DMS 273 treated with DMSO at 0.1 percent for 48 hours (cell line): ENCODE results near the gene POLR3GL.

Source experiments
- DNase-seq: peaks from one replicate; lab custom pipeline; 2025; lab: John Stamatoyannopoulos, UW

Gene POLR3GL

DNA sequence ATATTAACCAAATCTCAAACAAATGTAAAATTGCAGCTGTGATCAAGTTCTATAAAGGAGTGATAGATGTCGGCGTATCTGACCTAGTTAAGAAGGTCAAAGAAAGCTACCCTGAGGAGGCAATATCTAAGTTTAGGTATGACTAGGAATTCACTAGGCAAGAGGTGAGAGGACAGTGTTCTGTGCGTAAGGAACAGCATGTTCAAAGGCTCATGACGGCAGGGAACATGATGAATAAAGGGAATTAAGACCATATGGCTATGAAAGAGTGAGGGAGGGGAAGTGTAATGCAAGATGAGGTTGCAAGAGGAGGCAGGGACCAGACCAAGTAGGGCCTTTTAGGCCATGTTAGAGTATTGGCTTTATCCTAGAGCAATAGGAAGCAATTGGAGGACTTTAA lies 15.3 kb upstream of the POLR3GL start:
- no peak for DNase-seq

DNA sequence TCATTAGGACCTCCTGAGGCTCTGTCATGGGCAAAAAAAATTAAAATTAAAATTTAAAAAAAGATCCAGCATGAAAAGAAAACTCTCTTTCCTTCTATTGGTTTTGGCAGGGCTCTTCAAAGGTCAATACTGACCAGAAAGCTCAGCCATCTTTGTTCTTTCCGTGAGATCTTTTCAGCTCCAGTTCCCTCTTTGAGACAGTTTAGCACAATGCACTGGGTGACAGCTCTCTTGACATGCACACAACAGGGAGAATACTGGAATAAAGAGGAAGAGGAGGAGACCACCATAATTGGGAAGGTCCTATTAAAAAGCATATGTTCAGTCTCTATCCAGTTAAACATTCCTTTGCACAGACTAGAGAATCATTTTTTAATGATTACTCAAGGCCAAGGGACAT lies 13.0 kb upstream of the POLR3GL start:
- no peak for DNase-seq

DNA sequence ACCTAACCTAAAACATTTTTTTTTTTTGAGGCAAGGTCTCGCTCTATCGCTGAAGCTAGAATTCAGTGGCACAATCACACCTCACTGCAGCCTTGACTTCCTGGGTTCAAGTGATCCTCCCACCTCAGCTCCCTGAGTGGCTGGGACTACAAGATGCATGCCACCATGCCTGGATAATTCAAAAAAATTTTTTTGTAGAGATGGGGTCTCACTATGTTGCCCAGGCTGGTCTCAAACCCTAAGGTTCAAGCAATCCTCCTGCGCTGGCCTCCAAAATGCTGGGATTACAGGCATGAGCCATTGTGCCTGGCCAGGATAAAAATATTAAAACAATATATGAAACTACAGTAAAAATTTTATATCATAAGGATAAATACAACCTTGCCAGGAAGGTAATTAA lies 11.6 kb upstream of the POLR3GL start:
- no peak for DNase-seq

DNA sequence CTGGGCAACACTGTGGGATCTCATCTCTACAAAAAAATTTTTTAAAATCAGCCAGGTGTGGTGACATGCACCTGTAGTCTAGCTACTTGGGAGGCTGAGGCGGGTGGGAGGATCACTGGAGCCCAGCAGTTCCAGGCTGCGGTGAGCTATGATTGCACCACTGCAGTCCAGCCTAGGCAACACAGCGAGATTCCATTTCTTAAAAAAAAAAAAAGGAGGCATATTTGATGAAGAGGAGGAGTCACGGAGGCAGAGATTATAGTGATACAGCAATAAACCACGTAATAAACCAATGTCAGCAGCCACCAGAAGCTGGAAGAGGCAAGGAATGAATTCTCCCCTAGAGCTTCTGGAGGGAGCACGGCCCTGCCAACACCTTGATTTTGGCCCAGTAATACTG lies 10.6 kb upstream of the POLR3GL start:
- DNase-seq, result no peak

DNA sequence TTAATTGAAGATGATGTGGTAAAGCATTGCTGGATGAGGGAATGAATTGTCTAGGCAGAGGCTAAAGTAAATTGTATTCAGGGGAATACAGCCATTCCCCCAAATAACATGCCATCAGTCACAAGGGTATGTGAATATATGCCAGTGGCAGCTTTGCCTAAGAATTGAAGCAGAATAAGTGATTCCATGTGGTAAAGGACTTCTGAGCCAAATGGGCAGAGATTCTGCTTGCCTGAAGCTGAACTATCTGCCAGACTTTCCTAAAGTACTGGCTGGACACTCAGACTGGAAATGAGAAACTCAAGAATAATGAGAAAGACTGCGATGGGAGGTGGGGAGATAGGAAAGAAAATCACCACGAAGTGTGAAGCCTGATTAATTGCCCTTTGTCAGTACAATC lies 9.1 kb upstream of the POLR3GL start:
- DNase-seq, result no peak

DNA sequence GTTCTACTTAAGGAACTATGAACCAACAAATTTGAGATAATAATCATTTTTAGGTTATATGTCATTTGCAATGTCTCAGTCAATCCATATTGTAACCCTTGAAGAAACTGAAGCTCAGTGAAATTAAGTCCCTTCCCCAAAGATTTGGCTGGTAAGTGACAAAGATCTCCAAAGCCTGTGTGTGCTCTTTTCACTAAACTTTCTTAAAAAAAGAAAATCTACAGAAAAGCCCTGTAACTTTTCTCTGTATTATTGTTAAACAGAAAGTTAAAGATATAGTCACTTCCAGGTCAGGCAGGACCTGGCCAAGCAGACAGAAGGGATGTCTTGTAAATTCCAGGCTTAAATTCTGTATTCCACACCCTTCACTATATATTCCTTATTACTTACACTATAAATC lies 8.1 kb upstream of the POLR3GL start:
- DNase-seq, result no peak

DNA sequence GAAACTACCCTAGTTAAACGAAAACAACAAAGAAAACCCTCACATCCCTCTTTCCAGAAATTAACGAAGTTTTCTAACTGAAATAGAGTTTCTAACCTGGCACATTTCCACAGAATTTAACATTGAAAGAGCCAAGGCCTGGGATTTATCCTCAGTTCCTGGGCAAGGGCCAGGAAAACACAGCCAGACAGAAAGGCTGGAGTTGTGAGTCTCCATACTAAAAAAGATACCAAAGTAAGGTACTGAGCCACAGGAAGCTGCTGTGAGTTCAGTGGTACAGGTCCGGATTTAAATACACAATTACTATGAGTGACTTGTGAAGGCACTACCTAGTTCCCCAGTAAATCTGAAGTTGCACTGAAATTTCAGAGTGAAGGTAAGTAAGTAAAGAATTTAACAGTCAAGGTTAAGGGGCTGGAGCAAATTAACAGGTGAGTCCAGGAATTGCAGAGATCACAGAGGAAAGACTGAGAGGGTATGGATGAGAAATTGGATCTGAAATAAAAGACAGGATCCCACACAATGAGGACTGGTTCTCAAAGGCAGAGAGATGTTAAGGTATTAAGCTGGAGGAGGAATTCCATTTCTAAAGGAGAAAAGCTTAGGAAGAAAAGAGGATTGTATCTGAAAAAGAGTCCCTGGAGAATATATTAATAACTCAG lies 7.6 kb upstream of the POLR3GL start:
- DNase-seq, result no peak

DNA sequence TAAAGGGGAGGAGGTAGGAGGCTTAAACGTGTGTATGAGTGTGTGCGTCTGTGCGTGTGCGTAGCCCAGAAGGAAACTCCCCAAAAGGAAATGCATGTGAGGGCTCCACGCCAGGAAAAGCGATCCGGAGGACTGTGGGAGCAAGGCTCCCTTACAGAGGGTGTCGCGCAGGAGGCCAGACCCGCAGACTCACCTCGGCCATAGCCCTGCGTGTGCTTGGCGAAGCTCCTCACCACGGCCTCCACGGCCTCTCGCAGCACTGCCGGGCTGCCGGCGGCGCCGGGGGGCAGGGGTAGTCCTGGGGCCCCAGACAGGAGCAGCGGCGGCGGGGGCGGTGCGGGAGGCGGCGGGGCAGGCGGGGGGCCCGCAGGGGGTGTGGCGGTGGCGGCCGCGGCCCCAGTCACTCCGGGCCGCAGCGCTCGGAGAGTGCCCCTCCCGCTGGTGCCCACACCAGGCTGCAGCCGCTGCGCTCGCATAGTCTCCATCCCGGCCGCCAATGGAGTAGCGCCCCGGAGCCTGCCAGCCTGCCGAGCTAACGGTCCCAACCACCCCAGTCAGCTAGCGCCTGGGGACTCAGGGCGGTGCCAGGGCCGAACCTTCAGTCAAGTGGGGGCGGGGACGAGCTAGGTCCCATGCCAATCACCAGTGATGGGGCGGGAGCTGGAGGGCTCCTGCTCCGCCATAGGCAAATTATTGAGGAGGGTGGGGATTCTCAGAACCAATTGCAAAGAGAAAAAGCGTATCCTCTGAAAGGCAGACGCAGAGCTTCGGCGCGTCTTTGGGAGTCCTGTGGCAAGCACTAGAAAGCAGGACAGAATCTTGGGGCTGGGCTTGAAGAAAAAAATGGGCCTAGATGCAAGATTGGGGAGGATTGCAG lies 6.8 kb upstream of the POLR3GL start, which contains the start of gene LIX1L:
Gene LIX1L, minus strand, starts transcription at position 575 of the 877 bp plus-strand sequence. Its CDS starts 90 bp downstream, at position 485.
- DNase-seq, result peak; percentile 96

DNA sequence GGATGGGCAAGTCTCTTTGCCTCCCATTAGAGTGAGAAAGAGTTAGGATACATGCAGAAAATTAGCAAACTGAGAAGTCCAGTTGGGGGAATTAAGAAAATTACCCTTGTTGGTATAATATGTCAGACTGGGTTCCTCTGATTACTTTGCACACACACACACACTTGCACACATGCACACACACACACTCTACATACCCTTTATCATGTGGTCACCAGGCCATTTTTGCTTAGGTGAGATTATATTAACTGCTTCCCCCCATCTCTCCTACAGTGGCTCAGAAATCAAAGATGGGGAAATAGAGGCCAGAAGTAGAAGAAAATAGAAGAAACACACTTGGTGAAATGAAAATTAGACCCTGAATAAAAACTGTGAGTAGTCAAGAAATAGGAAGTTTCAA lies 5.8 kb upstream of the POLR3GL start:
- no peak for DNase-seq

DNA sequence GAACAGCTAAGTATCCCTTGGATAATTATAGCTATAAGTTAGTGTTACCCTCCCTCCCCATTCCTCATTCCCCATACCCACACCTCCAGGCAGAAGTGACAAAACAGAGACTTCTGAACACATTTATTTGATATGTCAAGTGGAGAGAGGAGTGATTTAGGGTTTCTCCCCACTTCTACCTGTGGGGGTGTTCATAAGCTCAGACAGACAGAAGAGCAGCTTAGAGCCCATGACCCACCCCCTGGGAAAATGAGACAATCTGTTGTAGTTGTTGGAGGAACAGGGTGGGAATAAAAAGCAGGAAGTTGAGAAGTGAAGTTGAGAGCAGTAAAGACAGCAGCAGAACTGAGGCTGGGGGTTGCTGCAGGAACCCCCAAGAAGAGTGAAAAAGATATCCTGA lies 5.2 kb upstream of the POLR3GL start:
- DNase-seq, result no peak

DNA sequence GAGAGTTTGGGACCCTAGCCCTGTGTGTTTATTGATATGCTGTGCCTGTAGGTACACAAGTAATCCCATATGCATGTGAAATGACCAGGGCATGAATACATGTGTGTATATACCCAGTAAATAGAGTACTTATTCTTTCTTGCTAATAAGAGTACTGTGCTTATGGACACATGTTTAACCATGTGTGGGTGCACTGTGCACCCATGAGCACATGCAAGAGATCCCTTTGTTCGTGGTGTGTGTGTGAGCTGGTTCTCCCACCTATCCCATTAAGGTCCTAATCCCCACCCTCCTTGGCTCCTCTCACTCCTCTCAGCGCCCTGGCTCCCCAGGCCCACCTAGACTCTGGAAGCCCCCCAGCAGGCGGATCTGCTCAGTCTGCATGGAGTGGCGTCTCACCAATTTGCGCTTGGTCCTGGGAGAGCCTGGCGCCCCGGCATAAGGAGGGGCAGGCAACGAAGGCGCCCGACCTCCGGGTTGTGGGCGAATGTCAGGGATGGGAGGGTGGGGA lies 4.5 kb upstream of the POLR3GL start:
- DNase-seq, result no peak

DNA sequence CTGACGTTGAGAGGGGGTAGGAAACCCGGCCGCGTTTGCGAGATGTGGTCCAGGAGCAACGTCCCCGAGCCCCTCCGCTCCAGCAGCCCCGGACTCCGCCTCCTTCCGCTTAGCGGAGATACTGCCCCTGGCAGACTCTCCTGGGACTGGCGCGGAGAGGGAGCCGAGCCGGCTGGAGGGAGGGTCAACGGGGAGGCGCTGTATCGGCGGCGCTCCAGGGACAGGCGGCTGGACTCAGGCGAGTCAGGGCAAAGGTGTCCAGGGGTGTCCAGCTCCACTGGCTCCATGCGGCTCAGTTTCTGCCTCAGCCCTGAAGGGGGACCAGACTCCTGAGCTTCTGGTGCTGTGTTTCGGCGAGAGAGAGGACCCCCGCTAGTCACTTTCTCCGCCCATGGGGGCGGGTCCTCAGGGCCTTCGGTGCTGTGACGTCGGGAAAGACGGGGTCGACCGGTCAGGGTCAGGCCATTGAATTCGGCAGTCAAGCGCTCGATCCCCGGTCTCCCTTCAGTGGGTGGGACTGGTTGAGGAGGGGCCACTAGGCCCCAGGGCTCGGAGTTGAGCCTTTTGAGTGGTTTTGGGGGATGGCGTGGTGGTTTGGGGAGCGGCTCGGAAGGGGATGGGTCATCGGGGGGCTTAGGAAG lies 3.9 kb upstream of the POLR3GL start:
- no peak for DNase-seq

DNA sequence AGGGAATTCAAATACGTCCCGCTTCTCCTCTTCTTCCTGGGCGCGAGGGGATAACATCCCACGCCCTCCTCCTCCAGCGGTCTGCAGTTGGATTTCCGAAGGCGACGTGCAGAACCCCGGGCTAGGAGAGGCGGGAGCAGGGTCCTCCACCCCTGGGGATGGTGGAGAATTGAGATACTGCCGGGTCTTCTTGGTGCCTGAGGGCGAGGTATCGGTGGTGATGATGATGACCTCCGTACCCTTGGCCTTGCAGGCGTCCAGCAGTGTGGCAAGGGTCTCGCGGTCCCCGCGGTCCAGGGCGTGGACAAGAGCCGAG lies 3.4 kb upstream of the POLR3GL start:
- no peak for DNase-seq

DNA sequence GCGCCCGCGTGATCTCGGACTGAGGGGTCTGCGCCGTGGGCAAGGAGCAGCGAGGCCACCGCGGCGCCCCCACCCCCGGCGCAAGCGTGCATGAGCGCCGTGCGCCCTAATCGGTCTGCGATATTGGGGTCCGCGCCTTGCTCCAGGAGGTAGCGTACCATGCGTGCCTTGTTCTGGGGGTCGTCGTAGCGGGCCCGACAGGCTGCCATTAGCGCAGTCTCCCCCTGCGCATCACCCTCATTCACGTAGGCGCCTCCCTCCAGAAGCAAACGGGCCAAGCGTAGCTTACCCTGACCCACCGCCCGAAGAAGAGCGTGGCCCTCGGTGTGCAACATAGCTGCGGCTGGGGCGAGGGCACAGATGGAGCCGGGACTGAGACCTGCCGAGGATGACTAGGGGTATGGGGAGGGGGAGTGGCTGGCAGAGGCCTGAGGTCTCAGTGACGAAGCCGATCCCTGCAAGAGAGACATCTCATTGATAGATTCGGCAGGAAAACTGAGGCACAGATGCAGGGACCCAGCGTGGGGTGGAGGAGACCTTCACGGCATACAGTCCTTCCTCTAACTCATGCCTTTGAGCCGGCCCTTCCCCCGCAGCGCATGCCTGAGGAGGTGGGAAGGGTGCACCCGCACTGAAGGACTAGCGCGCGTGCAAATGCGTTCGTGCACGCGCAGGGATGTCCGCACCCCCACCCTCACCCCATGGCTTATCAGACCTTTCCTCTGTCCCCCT lies 2.9 kb upstream of the POLR3GL start:
- no peak for DNase-seq

DNA sequence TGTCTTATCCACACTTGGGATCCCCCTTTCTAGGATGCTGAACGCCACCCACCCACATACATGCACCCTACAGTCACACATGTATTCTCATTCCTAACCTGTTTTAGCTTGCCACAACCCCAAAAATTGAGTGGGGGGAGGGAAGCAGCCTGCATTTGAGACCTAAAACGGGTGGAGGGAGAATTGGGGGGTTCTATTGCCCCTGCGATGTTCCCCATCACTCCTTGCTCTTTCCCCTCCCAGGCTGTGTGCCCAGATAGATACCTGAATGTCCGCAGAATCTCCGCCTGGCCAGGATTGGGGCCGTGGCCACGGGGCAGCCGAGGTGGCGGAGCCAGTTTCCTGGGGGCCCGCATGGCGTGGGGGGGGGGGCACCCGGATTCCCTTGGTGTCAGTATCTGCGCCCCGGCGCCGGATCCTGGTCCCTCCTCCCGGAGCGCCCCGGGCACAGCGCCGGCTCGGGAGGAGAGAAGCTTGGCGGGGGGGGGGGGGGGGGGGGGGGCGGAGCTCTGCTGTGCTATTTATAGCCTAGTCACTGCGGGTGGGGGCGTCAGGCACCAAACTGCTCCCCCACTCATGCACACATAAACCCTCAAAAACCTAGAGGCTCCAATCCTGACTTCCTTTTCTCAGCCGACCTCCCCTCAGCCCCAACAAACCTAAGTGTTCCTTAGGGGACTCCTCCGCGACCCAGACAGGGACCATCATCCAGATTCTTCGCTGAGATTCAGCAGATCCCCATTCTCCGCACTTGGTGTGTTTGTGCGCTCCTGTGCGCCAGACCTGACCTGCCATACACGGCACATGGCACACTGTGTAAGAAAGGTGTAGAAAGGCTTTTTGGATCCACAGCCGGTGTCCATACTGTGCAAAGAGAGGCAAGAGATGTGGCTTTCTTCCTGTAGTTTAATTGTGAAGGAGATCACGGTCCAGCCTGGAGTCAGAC lies 2.1 kb upstream of the POLR3GL start:
- DNase-seq, result no peak

DNA sequence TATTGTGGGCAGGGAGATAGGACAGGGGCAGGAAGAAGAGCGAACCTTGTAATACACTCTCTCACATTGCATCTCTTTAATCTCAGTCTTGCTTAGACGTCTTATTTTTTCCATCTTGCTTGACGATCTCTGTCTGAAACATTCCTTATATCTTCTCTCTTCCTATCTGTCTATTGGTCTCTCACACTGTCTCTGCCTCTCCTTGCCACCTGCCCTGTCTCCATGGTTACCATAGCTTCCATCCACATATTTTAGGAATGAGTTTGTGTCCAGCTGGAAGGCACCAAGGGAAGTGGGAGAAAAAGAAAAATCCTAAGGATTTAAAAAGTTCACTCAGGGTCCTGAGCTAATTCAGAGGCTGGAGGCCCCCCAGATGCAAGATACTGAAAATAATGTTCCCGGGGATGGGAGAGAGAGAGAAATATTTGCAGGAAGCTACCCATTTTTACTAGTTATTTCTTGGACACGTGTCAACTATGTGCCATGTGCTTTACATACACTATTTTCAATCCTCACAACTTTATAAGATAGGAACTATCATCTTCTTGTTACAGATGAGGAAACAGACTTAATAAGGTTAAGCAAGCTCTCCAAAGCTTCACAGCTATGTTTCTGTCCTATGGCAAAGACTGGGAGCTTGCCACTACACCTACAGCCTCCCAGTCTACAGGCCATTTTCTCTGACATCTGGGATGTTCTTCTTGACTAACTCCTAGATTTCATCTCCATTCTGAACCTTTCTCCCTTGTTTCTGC lies 1.0 kb upstream of the POLR3GL start:
- peak; percentile 9 for DNase-seq

DNA sequence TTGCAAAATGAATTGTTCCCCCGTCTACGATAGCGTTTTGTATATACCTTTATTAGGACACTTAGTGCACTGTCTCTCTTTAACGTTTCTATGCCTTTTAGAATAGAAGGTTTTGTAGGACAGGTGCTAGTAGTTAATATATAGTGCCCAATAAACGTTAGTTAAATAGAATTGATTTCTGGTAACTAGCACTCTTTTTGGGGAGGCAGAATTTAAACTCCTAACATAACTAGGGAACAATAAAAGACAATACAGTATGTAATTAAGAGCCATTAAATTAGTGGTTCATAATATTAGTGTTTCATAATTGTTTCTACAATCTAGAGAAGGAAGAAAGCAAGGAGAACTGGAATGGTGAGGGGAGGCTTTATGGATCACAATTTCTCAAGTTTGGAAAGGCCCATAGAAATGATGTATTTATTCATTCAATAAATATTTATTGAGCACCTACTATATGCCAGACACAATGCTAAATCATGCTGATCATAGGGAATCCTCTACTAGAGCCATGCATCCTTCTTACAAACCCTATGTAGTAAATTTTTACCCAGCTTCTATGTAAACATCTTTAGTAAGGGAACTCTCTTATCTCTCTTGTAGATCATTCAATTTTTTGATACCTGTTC lies 742 bp downstream of the POLR3GL start:
- no peak for DNase-seq

DNA sequence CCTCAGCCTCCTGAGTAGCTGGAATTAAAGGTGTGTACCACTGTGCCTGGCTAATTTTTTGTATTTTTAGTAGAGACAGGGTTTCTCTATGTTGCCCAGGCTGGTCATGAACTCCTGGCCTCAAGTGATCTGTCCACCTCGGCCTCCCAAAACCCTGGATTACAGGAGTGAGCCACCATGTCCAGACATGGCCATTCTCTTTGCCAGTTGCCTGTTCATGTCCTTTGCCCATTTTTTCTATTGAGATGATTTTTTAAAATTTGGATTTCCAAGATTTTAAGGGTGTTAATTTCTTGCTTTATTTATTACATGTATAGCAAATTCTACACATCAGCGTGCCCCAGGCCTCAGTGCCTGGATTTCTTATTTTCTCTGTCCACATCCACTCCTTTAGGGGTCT lies 2.8 kb downstream of the POLR3GL start:
- DNase-seq, result no peak

DNA sequence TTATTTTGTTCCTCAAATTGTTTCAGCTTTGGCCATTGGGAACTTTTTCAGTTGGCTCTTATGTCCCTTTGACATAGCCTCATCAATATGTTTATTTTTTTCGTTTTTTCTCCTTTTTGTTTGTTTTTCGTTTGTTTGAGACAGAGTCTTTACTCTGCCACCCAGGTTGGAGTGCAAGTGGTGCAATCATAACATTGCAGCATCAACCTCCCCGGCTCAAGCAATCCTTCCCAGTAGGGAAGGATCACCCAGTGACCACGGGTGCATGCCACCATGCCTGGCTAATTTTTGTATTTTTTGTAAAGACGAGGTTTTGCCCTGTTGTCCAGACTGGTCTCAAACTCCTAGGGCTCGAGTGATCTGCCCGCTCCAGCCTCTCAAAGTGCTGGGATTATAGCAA lies 8.1 kb downstream of the POLR3GL start:
- DNase-seq, result no peak

DNA sequence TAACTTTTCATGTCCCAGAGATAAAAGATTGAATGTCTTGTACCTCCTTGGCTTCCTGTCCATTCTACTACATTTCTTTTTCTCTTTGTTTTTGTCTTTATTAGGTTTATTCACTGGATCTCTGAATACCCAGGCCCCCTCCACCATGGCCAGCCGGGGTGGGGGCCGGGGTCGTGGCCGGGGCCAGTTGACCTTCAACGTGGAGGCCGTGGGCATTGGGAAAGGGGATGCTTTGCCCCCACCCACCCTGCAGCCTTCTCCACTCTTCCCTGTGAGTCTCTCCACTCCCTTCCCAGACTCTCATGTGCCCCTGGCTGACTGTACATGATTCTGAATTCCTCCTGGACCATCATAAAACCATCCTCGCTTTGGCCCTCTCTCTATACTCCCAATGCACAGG lies 10.2 kb downstream of the POLR3GL start:
- DNase-seq, result no peak
